Measurements from ENCODE around the gene IGF2BP2. TPM values are rescaled to one million over a fixed set of nuclear protein-coding genes. Genes with fewer than 3 reads are reported as not detected.
A peak's percentile ranks its signal among the peaks of the same experiment; 100 is the strongest.

Gene IGF2BP2
- total RNA-seq, 1 experiment from 2014 or later: 135 TPM

DNA sequence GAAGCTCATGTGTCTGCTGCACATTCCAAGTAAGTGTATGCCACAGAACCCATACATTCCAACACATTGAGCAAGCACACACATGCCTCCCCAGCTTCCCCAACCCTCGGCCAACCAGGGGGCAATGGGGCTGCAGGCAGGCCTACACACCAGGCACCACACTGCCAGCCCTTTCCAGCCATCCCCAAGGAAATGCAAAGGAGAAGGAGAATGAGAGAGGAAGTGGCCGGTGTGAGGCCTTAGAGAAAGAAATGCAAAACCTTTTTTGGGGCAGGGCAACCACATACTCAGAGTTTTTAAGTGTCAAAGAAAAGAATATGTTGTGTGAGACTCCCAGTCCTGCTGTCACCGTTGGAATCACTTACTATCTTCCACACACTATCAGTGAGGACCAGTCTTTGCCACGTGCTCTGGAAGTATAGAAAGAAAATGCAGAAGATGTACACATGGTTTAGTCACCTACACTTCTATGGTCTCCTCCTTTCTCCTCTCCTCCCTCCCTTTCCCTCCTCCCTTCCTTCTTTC, 11.1 kb downstream of the IGF2BP2 start:
- Histone ChIP-seq H4K20me1 (ENCODE audit: insufficient read depth) (peaks cover 23% of the 10 kb centered on the region; the same call in 1 of the 2 replicates), H3K36me3 (ENCODE audit: control insufficient read depth in 1 of 2, insufficient read depth in 2 of 2, low read length in 2 of 2) (0 out of 4 replicates have a peak, but pooled peaks cover 0 to 4% of the 10 kb centered on the region in 2 experiments), H2AFZ (ENCODE audit: low read depth, low read length, poor library complexity, severe bottlenecking) (no peak overlapping the region), H3K9me3 (ENCODE audit: control insufficient read depth in 1 of 2, insufficient read depth in 1 of 2, low read depth in 1 of 2, low read length in 2 of 2) (no peaks in the 10 kb centered on the region), H3K27ac (ENCODE audit: low read depth, low read length) (no peak overlapping the region), H3K4me2 (ENCODE audit: low read length) (peak overlapping the region; percentile 7), H3K4me1 (ENCODE audit: control insufficient read depth in 1 of 2, insufficient read depth in 2 of 2, low read length in 2 of 2) (peaks cover 17 to 59% of the 10 kb centered on the region in 2 experiments), H3K79me2 (ENCODE audit: insufficient read depth, low read length) (peaks cover 100% of the 10 kb centered on the region), H3K27me3 (ENCODE audit: insufficient read depth, low read length) (no peaks in the 10 kb centered on the region), H3K4me3 (replicated peaks in 1 of 2; ENCODE audit: low read depth in 1 of 2, low read length in 2 of 2) (no peak overlapping the region), H3K9me2 (ENCODE audit: insufficient read depth) (no peaks in the 10 kb centered on the region), H3K9ac (ENCODE audit: low read length) (0 out of 2 replicates have a peak overlapping the region, but pooled peaks have one; percentile 8)
- POLR2A ChIA-PET: no interaction called here
- no TSS peak for BruUV-seq (replicated peaks)
- no peak for DNase-seq (ENCODE audit: low read depth, low spot score)
- intact Hi-C loops (cut with micrococcal nuclease): no loop called here
- TF ChIP-seq ZNF274 (IDR thresholded peaks at IDR 0.05; ENCODE audit: low read depth, low read length) (no peak), YY1 (IDR thresholded peaks at IDR 0.05; ENCODE audit: extremely low read depth, insufficient replicate concordance, low read depth, low read length) (no peak), SRF (IDR thresholded peaks at IDR 0.05; ENCODE audit: low read depth) (no peak), ELF1 (IDR thresholded peaks at IDR 0.05; ENCODE audit: borderline replicate concordance, low read depth) (no peak), SP1 (IDR thresholded peaks at IDR 0.05; ENCODE audit: low read depth) (no peak), RAD21 (IDR thresholded peaks at IDR 0.05; ENCODE audit: low read depth) (no peak), POLR2AphosphoS5 (IDR thresholded peaks at IDR 0.05; ENCODE audit: low read depth, low read length) (no peak), EGR1 (IDR thresholded peaks at IDR 0.05; ENCODE audit: low read depth) (no peak)
- TF ChIP-seq, protein P1, sequence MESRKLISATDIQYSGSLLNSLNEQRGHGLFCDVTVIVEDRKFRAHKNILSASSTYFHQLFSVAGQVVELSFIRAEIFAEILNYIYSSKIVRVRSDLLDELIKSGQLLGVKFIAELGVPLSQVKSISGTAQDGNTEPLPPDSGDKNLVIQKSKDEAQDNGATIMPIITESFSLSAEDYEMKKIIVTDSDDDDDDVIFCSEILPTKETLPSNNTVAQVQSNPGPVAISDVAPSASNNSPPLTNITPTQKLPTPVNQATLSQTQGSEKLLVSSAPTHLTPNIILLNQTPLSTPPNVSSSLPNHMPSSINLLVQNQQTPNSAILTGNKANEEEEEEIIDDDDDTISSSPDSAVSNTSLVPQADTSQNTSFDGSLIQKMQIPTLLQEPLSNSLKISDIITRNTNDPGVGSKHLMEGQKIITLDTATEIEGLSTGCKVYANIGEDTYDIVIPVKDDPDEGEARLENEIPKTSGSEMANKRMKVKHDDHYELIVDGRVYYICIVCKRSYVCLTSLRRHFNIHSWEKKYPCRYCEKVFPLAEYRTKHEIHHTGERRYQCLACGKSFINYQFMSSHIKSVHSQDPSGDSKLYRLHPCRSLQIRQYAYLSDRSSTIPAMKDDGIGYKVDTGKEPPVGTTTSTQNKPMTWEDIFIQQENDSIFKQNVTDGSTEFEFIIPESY (IDR thresholded peaks at IDR 0.05; ENCODE audit: extremely low read depth, insufficient replicate concordance, low read length): no peak
- TF ChIP-seq, protein P2, sequence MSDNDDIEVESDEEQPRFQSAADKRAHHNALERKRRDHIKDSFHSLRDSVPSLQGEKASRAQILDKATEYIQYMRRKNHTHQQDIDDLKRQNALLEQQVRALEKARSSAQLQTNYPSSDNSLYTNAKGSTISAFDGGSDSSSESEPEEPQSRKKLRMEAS (IDR thresholded peaks at IDR 0.05): no peak
- CTCF ChIA-PET: no interaction called here
- peak; percentile 81 for ATAC-seq
- RAD21 ChIA-PET (ENCODE audit: low non-redundant PET in 1 of 2, low total read pairs in 2 of 2, uncharacterized antibody in 2 of 2, unreplicated experiment in 2 of 2): no interaction called here

Measured in HCT116 (cell line).